CD14-positive monocyte (primary cell): ENCODE measurements around the gene ZNF649. TPM values are rescaled to one million over a fixed set of nuclear protein-coding genes. Genes with fewer than 3 reads are reported as not detected.

Experiments
- DNase-seq, 3 donors: peaks; one replicate each; pipeline ENCODE4 v3.0.0-alpha.2; 2011 to 2022
- H2AFZ ChIP-seq: 2 replicates; pipeline ENCODE4 v1.6.0; 2012; ENCODE audit warnings: mild to moderate bottlenecking, low read depth, low read length, inconsistent platforms; ENCODE audit not compliant: insufficient read depth, poor library complexity, severe bottlenecking
- H3K27ac ChIP-seq, 2 donors: 1 replicate in 1 of 2; 2 replicates in 1 of 2; pipeline ENCODE4 v1.5.1; 2012 to 2013; ENCODE audit warnings: low read length in 2 of 2, control low read depth in 1 of 2, inconsistent platforms in 1 of 2, low read depth in 1 of 2, mild to moderate bottlenecking in 1 of 2
- H3K27me3 ChIP-seq, 2 donors: one replicate each; pipeline versions ENCODE4 v1.6.0 to v1.6.1; 2011 to 2013; ENCODE audit warnings: low read length in 2 of 2; ENCODE audit not compliant: control insufficient read depth in 2 of 2, insufficient read depth in 2 of 2
- H3K36me3 ChIP-seq, 2 donors: replicated peaks in 1 of 2; 1 replicate in 1 of 2; 2 replicates in 1 of 2; pipeline versions ENCODE4 v1.5.1 to v1.6.1; 2012 to 2013; ENCODE audit warnings: low read length in 2 of 2, control low read depth in 1 of 2, inconsistent platforms in 1 of 2, mild to moderate bottlenecking in 1 of 2; ENCODE audit not compliant: insufficient read depth in 2 of 2, control insufficient read depth in 1 of 2
- H3K4me1 ChIP-seq, 2 donors: 1 replicate in 1 of 2; 2 replicates in 1 of 2; pipeline versions ENCODE4 v1.5.1 to v1.6.1; 2012 to 2013; ENCODE audit warnings: low read length in 2 of 2, control low read depth in 1 of 2, inconsistent platforms in 1 of 2, mild to moderate bottlenecking in 1 of 2, moderate library complexity in 1 of 2; ENCODE audit not compliant: insufficient read depth in 2 of 2, control insufficient read depth in 1 of 2
- H3K4me2 ChIP-seq: replicated peaks from 2 replicates; pipeline ENCODE3; 2012; ENCODE audit warnings: low read length, moderate library complexity, mild to moderate bottlenecking; ENCODE audit not compliant: poor library complexity, severe bottlenecking; ENCODE audit errors: extremely low read depth
- H3K4me3 ChIP-seq, 3 experiments: fragments of 200-600 bp in 1 of 3; sonication (generic) in 1 of 3; replicated peaks in 1 of 3; 1 replicate in 2 of 3; 2 replicates in 1 of 3; pipeline ENCODE4 v1.5.1; 2011 to 2013; ENCODE audit warnings: low read length in 3 of 3, mild to moderate bottlenecking in 3 of 3, control low read depth in 2 of 3, low read depth in 2 of 3, inconsistent platforms in 1 of 3, moderate library complexity in 1 of 3
- H3K79me2 ChIP-seq: 2 replicates; pipeline ENCODE4 v1.6.0; 2012; ENCODE audit warnings: mild to moderate bottlenecking, control low read depth, inconsistent platforms, low read length, moderate library complexity; ENCODE audit not compliant: insufficient read depth
- H3K9ac ChIP-seq: 2 replicates; pipeline ENCODE4 v1.6.0; 2017; ENCODE audit warnings: low read length, mild to moderate bottlenecking; ENCODE audit not compliant: insufficient read depth, poor library complexity, severe bottlenecking
- H3K9me3 ChIP-seq, 2 donors: replicated peaks in 1 of 2; 1 replicate in 1 of 2; 2 replicates in 1 of 2; pipeline versions ENCODE4 v1.5.1 to v1.6.1; 2012 to 2013; ENCODE audit warnings: low read length in 2 of 2, control low read depth in 1 of 2; ENCODE audit not compliant: control insufficient read depth in 1 of 2, insufficient read depth in 1 of 2
- H4K20me1 ChIP-seq: 2 replicates; pipeline ENCODE4 v1.6.0; 2012; ENCODE audit warnings: mild to moderate bottlenecking, low read length, control low read depth, moderate library complexity; ENCODE audit not compliant: insufficient read depth
- H3K27ac Mint-ChIP-seq, 7 donors: one replicate each; pipeline ENCODE4 v1.8.0; 2020; ENCODE audit warnings: mild to moderate bottlenecking in 7 of 7, mixed read lengths in 7 of 7, moderate library complexity in 6 of 7, inconsistent platforms in 2 of 7
- H3K27me3 Mint-ChIP-seq, 3 donors: one replicate each; pipeline ENCODE4 v1.8.0; 2021 to 2022; ENCODE audit warnings: low read depth in 3 of 3, mild to moderate bottlenecking in 3 of 3, mixed read lengths in 3 of 3, moderate library complexity in 3 of 3, inconsistent platforms in 1 of 3
- H3K36me3 Mint-ChIP-seq, 2 donors: one replicate each; pipeline ENCODE4 v1.8.0; 2020; ENCODE audit warnings: mixed read lengths in 2 of 2, inconsistent platforms in 1 of 2, mild to moderate bottlenecking in 1 of 2
- H3K4me1 Mint-ChIP-seq: one replicate; pipeline ENCODE4 v1.8.0; 2020; ENCODE audit warnings: mild to moderate bottlenecking, mixed read lengths
- H3K4me3 Mint-ChIP-seq, 2 donors: one replicate each; pipeline ENCODE4 v1.8.0; 2020; ENCODE audit warnings: mild to moderate bottlenecking in 2 of 2, mixed read lengths in 2 of 2, moderate library complexity in 1 of 2
- H3K9me3 Mint-ChIP-seq, 7 donors: one replicate each; pipeline ENCODE4 v1.8.0; 2020 to 2022; ENCODE audit warnings: mixed read lengths in 7 of 7, mild to moderate bottlenecking in 6 of 7, moderate library complexity in 6 of 7, inconsistent platforms in 2 of 7
- CTCF ChIP-seq: fragments of 200-600 bp; IDR thresholded peaks from one replicate; pipeline ENCODE4 v1.8.0; 2022; ENCODE audit warnings: antibody characterized with exemption, mild to moderate bottlenecking
- WGBS: methylation state at CpG from one replicate; pipeline ENCODE4 v1.1.5; 2013; ENCODE audit warnings: missing lambda C conversion rate; ENCODE audit not compliant: insufficient coverage; 5-methylcytosine and 5-hydroxymethylcytosine counted together
- intact Hi-C, 2 donors: fragments of 100-400 bp; cut with micrococcal nuclease; formaldehyde crosslinking; loops; one replicate each; pipeline versions ENCODE4 v1.15.0 to v1.15.1; 2023
- polyA plus RNA-seq, 3 donors: library from polyadenylated mRNA; depleted of rRNA in 1 of 3; unstranded in 2 of 3; stranded (reverse) in 1 of 3; fragments of 300-500 nt in 2 of 3; fragments of >200 nt in 1 of 3; fragmentation: Illumina TruSeq in 2 of 3; gene quantifications; 1 replicate in 2 of 3; 2 replicates in 1 of 3; pipeline ENCODE4 v1.2.3, GENCODE V29; 2012 to 2021

ZNF649 gene
- polyA plus RNA-seq, 3 donors: 1.9 to 4.8 (median 3.9) TPM

DNA sequence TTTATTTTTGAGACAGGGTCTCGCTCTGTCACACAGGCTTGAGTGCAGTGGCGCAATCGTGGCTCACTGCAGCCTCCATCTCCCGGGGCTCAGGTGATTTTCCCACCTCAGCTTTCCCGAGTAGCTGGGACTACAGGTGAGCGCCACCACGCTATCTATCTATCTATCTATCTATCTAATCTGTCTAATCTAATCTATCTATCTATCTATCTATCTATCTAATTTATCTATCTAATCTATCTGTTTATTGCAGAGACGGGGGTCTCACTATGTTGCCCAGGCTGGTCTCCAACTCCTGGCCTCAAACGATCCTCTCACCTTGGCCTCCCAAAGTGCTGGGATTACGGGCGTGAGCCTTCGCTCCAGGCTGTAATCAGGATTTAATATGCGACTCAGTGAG lies 23.0 kb upstream of the ZNF649 start:
- H4K20me1 ChIP-seq: no peaks in the 10 kb centered on the region
- H3K9me3 ChIP-seq: peaks cover 56 to 68% of the 10 kb centered on the region in 2 donors
- H3K27me3 ChIP-seq: no peaks in the 10 kb centered on the region
- peaks cover 42 to 47% of the 10 kb centered on the region in 2 donors for H3K36me3 Mint-ChIP-seq
- peaks cover 0 to 1% (median 0%) of the 10 kb centered on the region in 3 donors for H3K27me3 Mint-ChIP-seq
- H3K9me3 Mint-ChIP-seq: peaks cover 32 to 85% (median 76%) of the 10 kb centered on the region in 7 donors
- H3K4me2 ChIP-seq: peak overlapping the region; percentile 81
- intact Hi-C loops: loop anchor here in 1 of 2 donors (5.0 kb wide), 1 partner anchor 59 kb away; the partner anchor contains the start of gene ZNF350
- peak overlapping the region; percentile 97 to 98 for H3K4me3 Mint-ChIP-seq
- peaks cover 13 to 21% of the 10 kb centered on the region in 2 donors for H3K4me1 ChIP-seq
- no peak for TF ChIP-seq CTCF
- peak overlapping the region in 5 of 7 donors; percentile 50 to 95 (median 91) for H3K27ac Mint-ChIP-seq
- H3K79me2 ChIP-seq: peaks cover 5% of the 10 kb centered on the region
- H3K9ac ChIP-seq: peak overlapping the region; percentile 78
- peak overlapping the region; percentile 91 to 99 (median 96) for H3K4me3 ChIP-seq
- 49% methylated on average over 11 of the region's 13 CpGs for WGBS
- H3K27ac ChIP-seq: peak overlapping the region; percentile 36 to 90
- DNase-seq: no peak
- H3K4me1 Mint-ChIP-seq: peaks cover 19% of the 10 kb centered on the region
- peaks cover 24 to 36% of the 10 kb centered on the region in 2 donors for H3K36me3 ChIP-seq
- H2AFZ ChIP-seq: peak overlapping the region; percentile 99

DNA sequence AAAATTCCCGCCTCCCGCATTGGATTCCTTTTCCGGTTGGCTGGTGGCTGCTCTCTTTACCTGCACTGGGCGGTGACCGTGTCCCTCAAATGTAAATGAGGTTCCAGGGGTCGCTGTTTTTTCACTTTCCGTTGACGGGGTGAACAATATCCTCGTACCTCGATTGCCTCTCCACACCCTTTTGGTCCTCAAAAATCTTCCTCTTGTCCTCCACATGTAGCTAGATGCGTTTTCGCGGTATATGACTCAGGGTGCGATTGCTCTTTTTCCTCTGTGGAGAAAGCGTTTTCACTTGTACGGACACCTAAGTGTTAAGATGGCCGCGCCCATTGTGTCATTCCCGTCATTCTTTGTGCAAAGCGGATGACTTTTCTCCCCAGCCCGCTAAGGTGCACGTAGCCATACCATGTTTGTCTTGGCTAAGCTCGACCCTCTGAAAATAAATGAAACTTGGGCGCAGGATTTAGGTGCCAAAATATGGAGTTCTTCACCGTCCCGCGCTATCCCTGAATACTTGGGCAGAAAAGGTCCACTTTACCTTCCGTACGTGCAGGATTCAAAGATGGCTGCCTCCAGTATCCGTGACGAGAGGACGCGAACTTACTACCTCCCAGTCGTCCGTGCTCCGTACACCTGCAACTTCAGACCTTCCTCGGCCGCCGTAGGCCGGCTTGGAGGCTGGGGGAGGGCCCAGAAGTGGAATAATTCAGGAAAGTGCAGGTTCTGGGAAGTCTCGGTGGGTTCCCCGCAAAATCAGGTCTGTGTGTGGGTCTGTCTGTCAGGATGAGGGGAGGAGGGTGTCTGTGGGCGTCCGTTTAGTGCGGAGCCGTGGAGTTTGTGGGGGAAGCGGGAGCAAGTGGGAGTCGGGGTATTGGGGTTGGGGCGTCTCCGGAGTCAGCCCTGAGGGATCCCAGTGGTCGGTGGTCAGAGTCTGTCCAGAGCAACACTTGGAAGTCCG lies 22.2 kb upstream of the ZNF649 start, which contains the start of gene ZNF613:
ZNF613 (plus strand) TSS at position 689 of the 958 bp plus-strand sequence. CDS start 8,749 bp downstream, outside the sequence.
- H3K9me3 Mint-ChIP-seq: peaks cover 39 to 85% (median 76%) of the 10 kb centered on the region in 7 donors
- DNase-seq: peak; percentile 77 to 84 (median 84)
- Histone ChIP-seq H3K9me3 (peaks cover 56 to 68% of the 10 kb centered on the region in 2 donors), H3K4me3 (peak within 1 kb of the TSS; percentile 91 to 99 (median 96)), H2AFZ (peak within 1 kb of the TSS; percentile 99), H4K20me1 (no peaks in the 10 kb centered on the region), H3K27me3 (no peaks in the 10 kb centered on the region), H3K27ac (peak within 1 kb of the TSS; percentile 36 to 90), H3K36me3 (peaks cover 20 to 32% of the 10 kb centered on the region in 2 donors), H3K4me1 (peaks cover 13 to 21% of the 10 kb centered on the region in 2 donors), H3K9ac (peak within 1 kb of the TSS; percentile 78), H3K79me2 (peaks cover 5% of the 10 kb centered on the region), H3K4me2 (peak within 1 kb of the TSS; percentile 81)
- peak within 1 kb of the TSS; percentile 97 to 98 for H3K4me3 Mint-ChIP-seq
- TF ChIP-seq CTCF: no peak
- intact Hi-C loops: loop anchor here in 1 of 2 donors (5.0 kb wide), 1 partner anchor 60 kb away; the partner anchor contains the start of gene ZNF350
- peaks cover 34 to 41% of the 10 kb centered on the region in 2 donors for H3K36me3 Mint-ChIP-seq
- peaks cover 19% of the 10 kb centered on the region for H3K4me1 Mint-ChIP-seq
- H3K27ac Mint-ChIP-seq: peak within 1 kb of the TSS; percentile 84 to 95 (median 91)
- under 1% methylated on average over 45 of the region's 52 CpGs for WGBS
- H3K27me3 Mint-ChIP-seq: peaks cover 0 to 1% (median 1%) of the 10 kb centered on the region in 3 donors
